DMS153 treated with DMSO at 0.1 percent for 48 hours (cell line): ENCODE results near the gene CTNNB1.

Source experiments
- DNase-seq: peaks from one replicate; lab custom pipeline; 2025; ENCODE audit not compliant: unreplicated experiment; lab: John Stamatoyannopoulos, UW

CTNNB1 gene

GRCh38 chr3:41216993-41217392 lies 17.7 kb downstream of the CTNNB1 start:
- no peak for DNase-seq

GRCh38 chr3:41219424-41219823 lies 20.1 kb downstream of the CTNNB1 start:
- no peak for DNase-seq

- no peak for DNase-seq
These were observed 21.8 kb downstream of the CTNNB1 start for GRCh38 chr3:41220906-41221677.

GRCh38 chr3:41222012-41222411 lies 22.7 kb downstream of the CTNNB1 start:
- no peak for DNase-seq

- no peak for DNase-seq
These were observed 23.2 kb downstream of the CTNNB1 start for GRCh38 chr3:41222501-41222900.

GRCh38 chr3:41223078-41223477 lies 23.8 kb downstream of the CTNNB1 start:
- DNase-seq = no peak

GRCh38 chr3:41223691-41224090 lies 24.4 kb downstream of the CTNNB1 start:
- DNase-seq = no peak

GRCh38 chr3:41224120-41224806 lies 25.0 kb downstream of the CTNNB1 start:
- DNase-seq = no peak

GRCh38 chr3:41234823-41235721 lies 35.8 kb downstream of the CTNNB1 start:
- no peak for DNase-seq

- DNase-seq = no peak
These were observed 36.9 kb downstream of the CTNNB1 start for GRCh38 chr3:41236228-41236627.

GRCh38 chr3:41237907-41238306 lies 38.6 kb downstream of the CTNNB1 start:
- DNase-seq = no peak

GRCh38 chr3:41239587-41239986 lies 40.3 kb downstream of the CTNNB1 start:
- DNase-seq = no peak

- no peak for DNase-seq
These were observed 41.9 kb downstream of the CTNNB1 start for GRCh38 chr3:41241161-41241560.

- no peak for DNase-seq
These were observed 42.7 kb downstream of the CTNNB1 start for GRCh38 chr3:41241800-41242571.

GRCh38 chr3:41243183-41243582 lies 43.9 kb downstream of the CTNNB1 start:
- no peak for DNase-seq

GRCh38 chr3:41244620-41245336 lies 45.5 kb downstream of the CTNNB1 start:
- DNase-seq = no peak

- DNase-seq = no peak
These were observed 48.0 kb downstream of the CTNNB1 start for GRCh38 chr3:41247055-41248004.

GRCh38 chr3:41248525-41248924 lies 49.2 kb downstream of the CTNNB1 start:
- DNase-seq = no peak

- DNase-seq = no peak
These were observed 50.0 kb downstream of the CTNNB1 start for GRCh38 chr3:41249318-41249717.
